Activated CD8-positive, alpha-beta T cell treated with anti-CD3 and anti-CD28 coated beads for 36 hours (primary cell): ENCODE results near the gene LIMS2. TPM values are rescaled to one million over a fixed set of nuclear protein-coding genes. Genes with fewer than 3 reads are reported as not detected.

Source experiments
- ATAC-seq: fragments of 200-7000 bp; cut with Tn5 transposase; one replicate; pipeline ENCODE4 v1.10.0; 2021; ENCODE audit warnings: mild to moderate bottlenecking, moderate library complexity
- CTCF ChIA-PET: fragments of 350-600 bp; sonication (Branson Sonifier 250); formaldehyde crosslinking; loops from one replicate; lab custom pipeline; 2021; ENCODE audit warnings: antibody characterized with exemption; lab: Charles Lee
- POLR2A ChIA-PET: fragments of 350-600 bp; sonication (Branson Sonifier 250); formaldehyde crosslinking; loops from one replicate; lab custom pipeline; 2021; ENCODE audit warnings: antibody characterized with exemption; lab: Charles Lee
- DNase-seq: peaks from one replicate; pipeline ENCODE4 v3.0.0-alpha.2; 2020
- H3K27ac Mint-ChIP-seq: one replicate; pipeline ENCODE4 v1.8.0; 2021; ENCODE audit warnings: mild to moderate bottlenecking, mixed read lengths
- H3K27me3 Mint-ChIP-seq: one replicate; pipeline ENCODE4 v1.8.0; 2021; ENCODE audit warnings: mixed read lengths
- H3K36me3 Mint-ChIP-seq: one replicate; pipeline ENCODE4 v1.8.0; 2021; ENCODE audit warnings: low read depth, mixed read lengths
- H3K4me1 Mint-ChIP-seq: one replicate; pipeline ENCODE4 v1.8.0; 2021; ENCODE audit warnings: low read depth, mixed read lengths
- H3K4me3 Mint-ChIP-seq: one replicate; pipeline ENCODE4 v1.8.0; 2021; ENCODE audit warnings: mild to moderate bottlenecking, moderate library complexity, mixed read lengths
- H3K9me3 Mint-ChIP-seq: one replicate; pipeline ENCODE4 v1.8.0; 2021; ENCODE audit warnings: mixed read lengths
- intact Hi-C: fragments of 100-400 bp; cut with micrococcal nuclease; formaldehyde crosslinking; loops from one replicate; pipeline ENCODE4 v1.10.0; 2022
- total RNA-seq, 2 experiments: library from RNA; stranded (reverse); gene quantifications; one replicate each; pipeline ENCODE4 v1.2.3, GENCODE V29; 2021
- TF ChIP-seq, protein P1 (sequence below): fragments of 200-600 bp; IDR thresholded peaks from one replicate; pipeline ENCODE4 v1.8.0; 2022; ENCODE audit warnings: antibody characterized with exemption, mild to moderate bottlenecking

The LIMS2 gene
- total RNA-seq, 2 experiments from 2014 or later = 22.1 to 23.6 TPM

DNA sequence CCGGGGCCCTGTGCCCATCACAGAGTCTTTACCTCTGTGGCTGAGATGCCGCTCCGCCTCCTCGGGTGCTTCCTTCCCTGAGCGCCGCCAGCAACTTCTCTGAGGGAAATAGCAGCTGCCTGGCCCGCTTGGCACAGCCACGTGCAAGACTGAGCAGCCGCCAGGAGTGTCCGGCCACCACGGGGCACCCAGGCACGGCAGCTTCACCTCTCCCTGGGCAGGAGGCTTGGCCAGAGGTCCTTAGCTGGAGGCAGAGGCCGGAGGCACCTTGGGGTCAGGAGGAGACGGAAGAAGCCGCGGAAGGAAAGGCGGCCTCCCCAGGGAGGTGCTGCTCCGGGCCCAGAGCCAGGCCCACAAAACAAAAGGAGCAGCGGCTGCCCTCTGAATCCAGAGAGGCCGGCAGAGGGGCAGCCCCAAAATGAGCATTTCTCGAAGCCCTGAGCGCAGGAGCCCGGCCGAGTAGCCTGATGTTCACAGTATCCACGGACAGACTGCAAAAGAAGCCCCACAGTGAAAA, 6.0 kb upstream of the LIMS2 start:
- Mint-ChIP-seq H3K9me3 (no peaks in the 10 kb centered on the region), H3K4me1 (no peaks in the 10 kb centered on the region), H3K4me3 (no peak overlapping the region), H3K36me3 (no peaks in the 10 kb centered on the region), H3K27me3 (peaks cover 10% of the 10 kb centered on the region), H3K27ac (no peak overlapping the region)
- intact Hi-C loops = no loop called here
- ChIA-PET POLR2A (no interaction called here), CTCF (interaction anchor here (1.3 to 2.1 kb wide), 2 partner anchors 29 to 90 kb away, joined by 3 to 7 read pairs; no protein-coding TSS in a partner anchor)
- TF ChIP-seq, protein P1, sequence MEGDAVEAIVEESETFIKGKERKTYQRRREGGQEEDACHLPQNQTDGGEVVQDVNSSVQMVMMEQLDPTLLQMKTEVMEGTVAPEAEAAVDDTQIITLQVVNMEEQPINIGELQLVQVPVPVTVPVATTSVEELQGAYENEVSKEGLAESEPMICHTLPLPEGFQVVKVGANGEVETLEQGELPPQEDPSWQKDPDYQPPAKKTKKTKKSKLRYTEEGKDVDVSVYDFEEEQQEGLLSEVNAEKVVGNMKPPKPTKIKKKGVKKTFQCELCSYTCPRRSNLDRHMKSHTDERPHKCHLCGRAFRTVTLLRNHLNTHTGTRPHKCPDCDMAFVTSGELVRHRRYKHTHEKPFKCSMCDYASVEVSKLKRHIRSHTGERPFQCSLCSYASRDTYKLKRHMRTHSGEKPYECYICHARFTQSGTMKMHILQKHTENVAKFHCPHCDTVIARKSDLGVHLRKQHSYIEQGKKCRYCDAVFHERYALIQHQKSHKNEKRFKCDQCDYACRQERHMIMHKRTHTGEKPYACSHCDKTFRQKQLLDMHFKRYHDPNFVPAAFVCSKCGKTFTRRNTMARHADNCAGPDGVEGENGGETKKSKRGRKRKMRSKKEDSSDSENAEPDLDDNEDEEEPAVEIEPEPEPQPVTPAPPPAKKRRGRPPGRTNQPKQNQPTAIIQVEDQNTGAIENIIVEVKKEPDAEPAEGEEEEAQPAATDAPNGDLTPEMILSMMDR = no peak
- DNase-seq = no peak
- no peak for ATAC-seq

DNA sequence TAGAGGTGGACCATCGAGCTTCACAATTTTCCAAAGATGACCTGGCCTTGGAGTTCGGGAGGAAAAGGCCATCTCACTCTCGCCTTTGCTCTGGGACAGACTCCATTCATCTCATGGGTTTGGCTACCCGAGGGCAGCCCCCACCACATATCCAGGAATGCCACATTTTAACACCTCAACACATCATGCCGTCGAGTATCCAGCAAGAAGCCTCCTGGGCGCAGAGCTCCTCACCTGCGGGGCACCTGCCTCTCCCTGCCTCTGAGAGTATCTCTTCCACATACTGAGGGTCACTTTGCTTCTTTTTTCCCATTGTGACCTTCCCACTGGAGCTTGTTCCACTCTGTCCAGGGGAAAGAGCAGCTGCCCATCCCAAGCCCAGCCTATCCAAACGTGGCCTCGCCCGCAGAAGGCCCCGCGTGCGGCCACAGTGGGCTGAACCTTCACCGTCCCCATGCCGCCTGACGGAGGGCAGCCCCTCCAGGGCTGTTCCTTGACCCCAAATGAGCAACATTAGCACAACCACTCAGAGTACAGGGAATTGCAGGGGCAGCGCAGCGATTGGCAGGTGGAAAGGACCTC, 5.5 kb upstream of the LIMS2 start:
- peaks cover under 1% of the 10 kb centered on the region for H3K4me1 Mint-ChIP-seq
- TF ChIP-seq, protein P1 = no peak
- DNase-seq (no peak), ATAC-seq (no peak)
- no peak overlapping the region for H3K4me3 Mint-ChIP-seq
- no peaks in the 10 kb centered on the region for H3K36me3 Mint-ChIP-seq
- ChIA-PET CTCF (interaction anchor here (1.3 to 2.2 kb wide), 3 partner anchors 15 to 89 kb away, joined by 3 to 7 read pairs (median 5); no protein-coding TSS in a partner anchor), POLR2A (interaction anchor here (1.0 kb wide), 1 partner anchor 10 kb away, joined by 3 read pairs; no protein-coding TSS in a partner anchor)
- H3K27ac Mint-ChIP-seq = no peak overlapping the region
- no peaks in the 10 kb centered on the region for H3K9me3 Mint-ChIP-seq
- H3K27me3 Mint-ChIP-seq = peaks cover 14% of the 10 kb centered on the region
- intact Hi-C loops = no loop called here

DNA sequence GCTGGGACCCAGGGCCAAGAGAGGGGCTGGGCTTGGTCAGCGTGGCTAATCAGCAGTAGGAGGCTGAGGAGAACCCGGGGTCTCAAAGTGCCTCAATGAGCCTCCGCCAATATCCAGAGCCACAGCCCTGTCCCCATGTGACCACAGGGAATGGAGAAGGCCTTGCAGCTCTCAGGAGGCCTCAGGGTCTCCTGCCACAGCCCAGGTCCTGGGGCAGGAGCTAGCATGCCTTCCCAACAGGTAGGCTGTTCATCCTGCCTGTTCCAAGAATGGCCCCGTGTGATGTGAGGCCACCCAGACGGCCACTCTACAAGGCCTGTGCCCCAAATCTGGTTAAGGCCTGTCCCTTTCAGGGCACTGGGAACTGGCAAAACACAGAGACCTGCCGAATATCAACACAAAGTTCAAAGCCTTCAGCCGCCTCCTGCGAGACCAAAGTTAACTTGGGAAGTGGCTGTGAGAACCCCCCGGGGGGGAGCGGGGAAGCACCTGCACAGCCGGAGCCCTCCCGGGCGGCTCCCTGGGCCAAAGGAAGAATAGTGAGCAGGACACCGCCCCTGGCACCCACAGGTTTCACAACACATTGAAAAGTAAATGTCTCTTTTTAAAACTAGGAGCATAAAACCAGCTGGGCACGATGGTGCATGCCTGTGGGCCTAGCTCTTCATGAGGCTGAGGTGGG, 4.5 kb upstream of the LIMS2 start:
- CTCF ChIA-PET = interaction anchor here (1.5 to 2.2 kb wide), 2 partner anchors 16 to 88 kb away, joined by 5 to 7 read pairs; no protein-coding TSS in a partner anchor
- Mint-ChIP-seq H3K27me3 (peaks cover 17% of the 10 kb centered on the region), H3K4me1 (peaks cover 2% of the 10 kb centered on the region), H3K27ac (no peak overlapping the region), H3K4me3 (no peak overlapping the region), H3K9me3 (no peaks in the 10 kb centered on the region), H3K36me3 (no peaks in the 10 kb centered on the region)
- POLR2A ChIA-PET = interaction anchor here (1.0 kb wide), 1 partner anchor 11 kb away, joined by 3 read pairs; no protein-coding TSS in a partner anchor
- TF ChIP-seq, protein P1 = no peak
- intact Hi-C loops = no loop called here
- no peak for DNase-seq
- ATAC-seq = no peak

DNA sequence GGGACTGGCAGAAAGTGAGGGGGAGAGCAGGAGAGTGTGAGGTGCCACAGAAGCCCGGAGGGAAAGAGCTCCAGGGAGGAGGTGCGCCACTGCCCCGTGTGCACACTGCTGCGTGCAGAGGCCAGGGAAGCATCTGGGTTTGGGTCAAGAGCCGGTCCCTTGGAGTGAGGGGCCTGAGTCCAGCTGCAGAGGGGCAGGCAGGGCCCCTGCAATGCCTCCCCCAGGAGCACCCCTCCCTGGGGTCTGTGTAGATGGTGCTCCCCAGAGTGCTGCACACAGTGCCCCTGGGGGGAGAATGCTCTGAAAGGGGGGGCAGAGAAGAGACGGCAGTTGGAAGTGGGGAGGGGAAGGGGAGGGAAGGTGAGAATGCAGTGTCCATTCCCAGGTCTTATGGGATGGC, 3.7 kb upstream of the LIMS2 start:
- Mint-ChIP-seq H3K4me3 (no peak overlapping the region), H3K27me3 (peaks cover 22% of the 10 kb centered on the region), H3K4me1 (peaks cover 6% of the 10 kb centered on the region), H3K27ac (no peak overlapping the region), H3K36me3 (no peaks in the 10 kb centered on the region), H3K9me3 (no peaks in the 10 kb centered on the region)
- intact Hi-C loops = no loop called here
- CTCF ChIA-PET = interaction anchor here (2.2 kb wide), 1 partner anchor 88 kb away, joined by 7 read pairs; no protein-coding TSS in a partner anchor
- POLR2A ChIA-PET = no interaction called here
- DNase-seq (no peak), ATAC-seq (no peak)
- TF ChIP-seq, protein P1 = no peak

DNA sequence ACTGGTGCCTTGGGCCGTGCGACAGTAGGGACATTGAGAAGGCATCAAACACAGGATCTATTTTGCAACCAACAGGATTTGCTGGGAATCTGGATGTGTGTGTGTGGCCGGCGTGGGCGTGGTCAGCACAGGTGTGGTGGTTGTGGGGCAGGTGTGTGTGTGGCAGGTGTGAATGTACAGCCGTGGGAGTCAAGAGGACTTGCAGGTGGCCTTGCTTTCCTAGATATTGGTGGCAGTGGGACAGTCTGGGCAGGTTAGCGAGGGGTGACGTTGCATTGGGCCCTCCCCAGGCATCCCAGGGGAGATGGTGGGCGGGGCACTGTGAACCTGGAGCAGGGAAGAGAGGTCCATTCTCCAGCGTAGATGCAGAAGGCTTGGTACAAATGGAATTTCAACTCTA, 3.2 kb upstream of the LIMS2 start:
- H3K9me3 Mint-ChIP-seq = no peaks in the 10 kb centered on the region
- H3K4me3 Mint-ChIP-seq = no peak overlapping the region
- H3K36me3 Mint-ChIP-seq = no peaks in the 10 kb centered on the region
- peaks cover 6% of the 10 kb centered on the region for H3K4me1 Mint-ChIP-seq
- ChIA-PET CTCF (no interaction called here), POLR2A (no interaction called here)
- intact Hi-C loops = no loop called here
- H3K27ac Mint-ChIP-seq = no peak overlapping the region
- DNase-seq (no peak), ATAC-seq (no peak)
- H3K27me3 Mint-ChIP-seq = peaks cover 26% of the 10 kb centered on the region
- TF ChIP-seq, protein P1 = no peak
